HepG2 (cell line): ENCODE results near the gene HOXB4. TPM values are rescaled to one million over a fixed set of nuclear protein-coding genes. Genes with fewer than 3 reads are reported as not detected.

Source experiments
- ATAC-seq: fragments of 200-7000 bp; cut with Tn5 transposase; 3 replicates; pipeline ENCODE4 v1.9.1; 2020; ENCODE audit warnings: mild to moderate bottlenecking, moderate library complexity
- BruUV-seq: library from RNA; stranded (reverse); fragments of 400-500 nt; replicated peaks from 2 replicates; lab custom pipeline; 2021; lab: Mats Ljungman, UMichigan
- CTCF ChIA-PET: fragments of 300-600 bp; formaldehyde crosslinking; extraction: SDS; loops from one replicate; lab custom pipeline; 2021; ENCODE audit warnings: low total read pairs, inconsistent platforms, low intra/inter-chr PET ratio; lab: Yijun Ruan, JAX
- POLR2A ChIA-PET: fragments of 350-600 bp; sonication (Branson Sonifier 250); formaldehyde crosslinking; loops from one replicate; lab custom pipeline; 2020; ENCODE audit warnings: antibody characterized with exemption, inconsistent platforms; lab: Yijun Ruan, JAX
- DNase-seq: peaks from one replicate; pipeline ENCODE4 v3.0.0-alpha.2; 2015; ENCODE audit warnings: low spot score
- FAIRE-seq: peaks from 3 replicates; lab custom pipeline; 2011; peaks lifted over from hg19 to GRCh38; lab: Jason Lieb, UNC
- H2AFZ ChIP-seq: one replicate; pipeline ENCODE4 v1.6.1; 2011; ENCODE audit warnings: low read length, inconsistent platforms
- H3K27ac ChIP-seq: fragments of 300-600 bp; 3 replicates; pipeline ENCODE4 v1.8.0; 2011; ENCODE audit warnings: mixed run types, mild to moderate bottlenecking, mixed read lengths, low read length, inconsistent platforms; ENCODE audit not compliant: insufficient read depth; ENCODE audit errors: extremely low read length
- H3K27me3 ChIP-seq, 2 experiments: fragments of 200-600 bp in 1 of 2; 2 replicates in 1 of 2; 3 replicates in 1 of 2; pipeline versions ENCODE4 v1.6.0 to v1.8.0; 2011; ENCODE audit warnings: low read length in 2 of 2, mild to moderate bottlenecking in 2 of 2, moderate library complexity in 2 of 2, inconsistent platforms in 1 of 2; ENCODE audit not compliant: insufficient read depth in 2 of 2, control insufficient read depth in 1 of 2
- H3K36me3 ChIP-seq, 2 experiments: fragments of 200-600 bp in 1 of 2; replicated peaks in 1 of 2; 2 replicates in 1 of 2; 3 replicates in 1 of 2; pipeline versions ENCODE4 v1.5.1 to v1.8.0; 2011; ENCODE audit warnings: low read length in 2 of 2, inconsistent platforms in 1 of 2; ENCODE audit not compliant: insufficient read depth in 2 of 2, control insufficient read depth in 1 of 2
- H3K4me1 ChIP-seq: 2 replicates; pipeline ENCODE4 v1.5.1; 2012; ENCODE audit warnings: low read length, inconsistent platforms; ENCODE audit not compliant: insufficient read depth
- H3K4me2 ChIP-seq: 2 replicates; pipeline ENCODE4 v1.6.0; 2011; ENCODE audit warnings: low read depth, low read length, inconsistent platforms
- H3K4me3 ChIP-seq, 3 experiments: fragments of 200-600 bp in 1 of 3; sonication (generic), shearing (Covaris generic) in 1 of 3; replicated peaks in 1 of 3; 2 replicates each; pipeline ENCODE4 v1.5.1; 2011 to 2016; ENCODE audit warnings: low read length in 3 of 3, inconsistent platforms in 2 of 3, low read depth in 2 of 3, mild to moderate bottlenecking in 2 of 3, control low read depth in 1 of 3, mixed read lengths in 1 of 3; ENCODE audit not compliant: insufficient read depth in 1 of 3
- H3K79me2 ChIP-seq: one replicate; pipeline ENCODE4 v1.6.1; 2011; ENCODE audit warnings: low read length, inconsistent platforms; ENCODE audit not compliant: insufficient read depth
- H3K9ac ChIP-seq: 2 replicates; pipeline ENCODE4 v1.6.0; 2011; ENCODE audit warnings: mild to moderate bottlenecking, low read depth, low read length, inconsistent platforms; ENCODE audit not compliant: insufficient read depth
- H3K9me3 ChIP-seq: 2 replicates; pipeline ENCODE4 v1.5.1; 2012; ENCODE audit warnings: mild to moderate bottlenecking, low read length
- H4K20me1 ChIP-seq: 2 replicates; pipeline ENCODE4 v1.6.0; 2011; ENCODE audit warnings: inconsistent platforms, mild to moderate bottlenecking, low read length, moderate library complexity; ENCODE audit not compliant: insufficient read depth
- ARID2 ChIP-seq: sonication (generic); formaldehyde crosslinking; IDR thresholded peaks from 2 replicates; pipeline ENCODE4 v1.8.1; 2022; ENCODE audit warnings: mild to moderate bottlenecking, missing genetic modification reagents, borderline replicate concordance
- BCLAF1 ChIP-seq: fragments of 450-650 bp; IDR thresholded peaks from 2 replicates; pipeline ENCODE4 v1.6.1; 2017; ENCODE audit warnings: mild to moderate bottlenecking
- POLR2A ChIP-seq, 2 experiments: IDR thresholded peaks; 2 replicates each; pipeline ENCODE4 v1.6.1; 2011; ENCODE audit warnings: low read depth in 2 of 2, low read length in 2 of 2, mild to moderate bottlenecking in 1 of 2, moderate library complexity in 1 of 2; ENCODE audit not compliant: insufficient read depth in 1 of 2
- WGBS: methylation state at CpG from one replicate; pipeline ENCODE4 v1.1.6; 2017; ENCODE audit warnings: low lambda C conversion rate; 5-methylcytosine and 5-hydroxymethylcytosine counted together
- in situ Hi-C: cut with HindIII; loops from 2 replicates; pipeline ENCODE4 v1.10.0; 2017; ENCODE audit warnings: low pct_unique_long_range_greater_than_20kb; ENCODE audit not compliant: extremely low pct_ligation_motif_present
- intact Hi-C: fragments of 100-400 bp; cut with micrococcal nuclease; formaldehyde crosslinking; loops from one replicate; pipeline ENCODE4 v1.10.0; 2022; ENCODE audit not compliant: unreplicated experiment
- polyA plus RNA-seq, 8 experiments: library from polyadenylated mRNA; depleted of rRNA in 3 of 8; stranded (reverse) in 7 of 8; unstranded in 1 of 8; fragments of >200 nt; fragmentation: Illumina TruSeq in 4 of 8; extraction: Trizol in 4 of 8; gene quantifications; 2 replicates each; pipeline versions ENCODE4 v1.2.1 to v1.2.3, GENCODE V29; 2011 to 2016; ENCODE audit warnings: low read depth in 4 of 8, missing spikeins in 1 of 8, mixed read lengths in 1 of 8; ENCODE audit not compliant: insufficient read depth in 1 of 8
- total RNA-seq, 5 experiments: library from RNA; depleted of rRNA; stranded (reverse); fragments of >200 nt; fragmentation: Illumina TruSeq; extraction: Trizol; gene quantifications; 2 replicates each; pipeline ENCODE4 v1.2.3, GENCODE V29; 2016; ENCODE audit warnings: low read depth in 1 of 5
- TF ChIP-seq, protein P1 (sequence below): sonication (generic); formaldehyde crosslinking; IDR thresholded peaks from 2 replicates; pipeline ENCODE4 v1.4.0; 2020; ENCODE audit warnings: mild to moderate bottlenecking, missing genetic modification reagents

The HOXB4 gene
- total and polyA plus RNA-seq, 2 of the 13 experiments (the other 11 are each of a cell fraction or from before 2014, with no cell fraction given): not detected

GRCh38 chr17:48592057-48592514 is 13.9 kb upstream of the HOXB4 start:
- H3K27ac ChIP-seq: no peak overlapping the region
- no peaks in the 10 kb centered on the region for H3K36me3 ChIP-seq
- H3K27me3 ChIP-seq: peaks cover 44 to 91% of the 10 kb centered on the region in 2 experiments
- ATAC-seq: no peak
- H3K9ac ChIP-seq: no peak overlapping the region
- DNase-seq: no peak
- intact Hi-C loops: no loop called here
- no peak for TF ChIP-seq BCLAF1
- TF ChIP-seq POLR2A (IDR thresholded peaks at IDR 0.05; ENCODE audit: insufficient read depth in 1 of 2, low read depth in 2 of 2, low read length in 2 of 2): no peak
- TF ChIP-seq, protein P1, sequence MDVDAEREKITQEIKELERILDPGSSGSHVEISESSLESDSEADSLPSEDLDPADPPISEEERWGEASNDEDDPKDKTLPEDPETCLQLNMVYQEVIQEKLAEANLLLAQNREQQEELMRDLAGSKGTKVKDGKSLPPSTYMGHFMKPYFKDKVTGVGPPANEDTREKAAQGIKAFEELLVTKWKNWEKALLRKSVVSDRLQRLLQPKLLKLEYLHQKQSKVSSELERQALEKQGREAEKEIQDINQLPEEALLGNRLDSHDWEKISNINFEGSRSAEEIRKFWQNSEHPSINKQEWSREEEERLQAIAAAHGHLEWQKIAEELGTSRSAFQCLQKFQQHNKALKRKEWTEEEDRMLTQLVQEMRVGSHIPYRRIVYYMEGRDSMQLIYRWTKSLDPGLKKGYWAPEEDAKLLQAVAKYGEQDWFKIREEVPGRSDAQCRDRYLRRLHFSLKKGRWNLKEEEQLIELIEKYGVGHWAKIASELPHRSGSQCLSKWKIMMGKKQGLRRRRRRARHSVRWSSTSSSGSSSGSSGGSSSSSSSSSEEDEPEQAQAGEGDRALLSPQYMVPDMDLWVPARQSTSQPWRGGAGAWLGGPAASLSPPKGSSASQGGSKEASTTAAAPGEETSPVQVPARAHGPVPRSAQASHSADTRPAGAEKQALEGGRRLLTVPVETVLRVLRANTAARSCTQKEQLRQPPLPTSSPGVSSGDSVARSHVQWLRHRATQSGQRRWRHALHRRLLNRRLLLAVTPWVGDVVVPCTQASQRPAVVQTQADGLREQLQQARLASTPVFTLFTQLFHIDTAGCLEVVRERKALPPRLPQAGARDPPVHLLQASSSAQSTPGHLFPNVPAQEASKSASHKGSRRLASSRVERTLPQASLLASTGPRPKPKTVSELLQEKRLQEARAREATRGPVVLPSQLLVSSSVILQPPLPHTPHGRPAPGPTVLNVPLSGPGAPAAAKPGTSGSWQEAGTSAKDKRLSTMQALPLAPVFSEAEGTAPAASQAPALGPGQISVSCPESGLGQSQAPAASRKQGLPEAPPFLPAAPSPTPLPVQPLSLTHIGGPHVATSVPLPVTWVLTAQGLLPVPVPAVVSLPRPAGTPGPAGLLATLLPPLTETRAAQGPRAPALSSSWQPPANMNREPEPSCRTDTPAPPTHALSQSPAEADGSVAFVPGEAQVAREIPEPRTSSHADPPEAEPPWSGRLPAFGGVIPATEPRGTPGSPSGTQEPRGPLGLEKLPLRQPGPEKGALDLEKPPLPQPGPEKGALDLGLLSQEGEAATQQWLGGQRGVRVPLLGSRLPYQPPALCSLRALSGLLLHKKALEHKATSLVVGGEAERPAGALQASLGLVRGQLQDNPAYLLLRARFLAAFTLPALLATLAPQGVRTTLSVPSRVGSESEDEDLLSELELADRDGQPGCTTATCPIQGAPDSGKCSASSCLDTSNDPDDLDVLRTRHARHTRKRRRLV (CRISPR knock-in tag): no peak
- no peak for TF ChIP-seq ARID2 (CRISPR knock-in tag)
- H3K4me3 ChIP-seq: no peak overlapping the region
- no peak for FAIRE-seq
- no peak overlapping the region for H3K4me2 ChIP-seq
- no peaks in the 10 kb centered on the region for H3K9me3 ChIP-seq
- no peaks in the 10 kb centered on the region for H3K79me2 ChIP-seq
- in situ Hi-C loops: no loop called here
- 51% methylated on average over 27 of the region's 33 CpGs for WGBS
- no peak overlapping the region for H2AFZ ChIP-seq
- BruUV-seq: no TSS peak
- H4K20me1 ChIP-seq: no peaks in the 10 kb centered on the region; the same call in 1 of the 2 replicates
- ChIA-PET POLR2A (no interaction called here), CTCF (no interaction called here)
- H3K4me1 ChIP-seq: 0 out of 2 replicates have a peak, but pooled peaks cover 6% of the 10 kb centered on the region
